Neutrophil (primary cell): Measurements from ENCODE around the gene SFXN4.
"Not testable (repeated sequence)": the region's sequence is repeated elsewhere in the genome, so short reads cannot be mapped to it uniquely, and the experiment has no call there.

Experiments used
- H3K27ac ChIP-seq: fragments of 200-600 bp; sonication (generic); 2 replicates; pipeline ENCODE4 v1.5.1; 2016; ENCODE audit warnings: mild to moderate bottlenecking, moderate library complexity
- H3K27me3 ChIP-seq: fragments of 200-600 bp; sonication (generic); 2 replicates; pipeline ENCODE4 v1.6.0; 2016; ENCODE audit warnings: mild to moderate bottlenecking
- H3K36me3 ChIP-seq: fragments of 200-600 bp; sonication (generic); 2 replicates; pipeline ENCODE4 v1.5.1; 2017
- H3K4me1 ChIP-seq, 2 experiments: fragments of 200-600 bp in 1 of 2; sonication (generic) in 1 of 2; 1 replicate in 1 of 2; 2 replicates in 1 of 2; pipeline versions ENCODE4 v1.5.1 to v1.6.1; 2013 to 2016; ENCODE audit warnings: low read depth in 1 of 2, low read length in 1 of 2, mild to moderate bottlenecking in 1 of 2, moderate library complexity in 1 of 2; ENCODE audit not compliant: control insufficient read depth in 1 of 2, insufficient read depth in 1 of 2
- H3K4me3 ChIP-seq, 2 experiments: fragments of 200-600 bp in 1 of 2; sonication (generic) in 1 of 2; 1 replicate in 1 of 2; 2 replicates in 1 of 2; pipeline ENCODE4 v1.5.1; 2013 to 2016; ENCODE audit warnings: low read depth in 1 of 2, low read length in 1 of 2, mild to moderate bottlenecking in 1 of 2, moderate library complexity in 1 of 2
- H3K9me3 ChIP-seq: fragments of 200-600 bp; sonication (generic); 2 replicates; pipeline ENCODE4 v1.5.1; 2016
- CTCF ChIP-seq: fragments of 200-600 bp; sonication (generic); IDR thresholded peaks from 2 replicates; pipeline ENCODE4 v1.5.1; 2016; ENCODE audit warnings: antibody characterized with exemption

Gene SFXN4

DNA sequence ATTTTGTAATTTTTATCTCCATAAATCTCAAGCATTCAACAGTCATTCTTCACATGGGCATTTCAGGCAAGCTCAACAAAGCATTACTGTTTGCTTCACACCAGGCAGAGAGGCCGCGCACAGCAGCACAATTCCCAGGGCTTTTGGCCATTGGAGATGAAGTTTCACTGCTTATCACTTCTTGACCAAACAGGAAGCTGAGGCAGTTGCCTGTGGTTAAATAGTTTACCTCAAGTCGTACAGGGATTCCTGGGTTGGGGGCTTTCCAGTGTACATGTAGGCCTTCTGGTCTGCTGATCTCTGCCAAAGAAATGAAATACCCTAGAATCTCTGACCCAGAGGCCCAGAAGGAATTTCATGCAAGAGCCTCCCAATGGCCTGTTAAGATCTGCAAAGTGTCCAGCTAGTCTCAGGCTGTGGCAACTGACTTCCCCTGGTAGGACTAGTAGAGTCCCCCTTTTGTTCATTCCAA lies 24.3 kb upstream of the SFXN4 start:
- H3K36me3 ChIP-seq = no peaks in the 10 kb centered on the region
- no peak overlapping the region for H3K4me3 ChIP-seq
- H3K9me3 ChIP-seq = no peaks in the 10 kb centered on the region
- H3K27ac ChIP-seq = no peak overlapping the region
- peaks cover 8 to 10% of the 10 kb centered on the region in 2 experiments for H3K4me1 ChIP-seq
- no peak for TF ChIP-seq CTCF
- no peaks in the 10 kb centered on the region for H3K27me3 ChIP-seq

DNA sequence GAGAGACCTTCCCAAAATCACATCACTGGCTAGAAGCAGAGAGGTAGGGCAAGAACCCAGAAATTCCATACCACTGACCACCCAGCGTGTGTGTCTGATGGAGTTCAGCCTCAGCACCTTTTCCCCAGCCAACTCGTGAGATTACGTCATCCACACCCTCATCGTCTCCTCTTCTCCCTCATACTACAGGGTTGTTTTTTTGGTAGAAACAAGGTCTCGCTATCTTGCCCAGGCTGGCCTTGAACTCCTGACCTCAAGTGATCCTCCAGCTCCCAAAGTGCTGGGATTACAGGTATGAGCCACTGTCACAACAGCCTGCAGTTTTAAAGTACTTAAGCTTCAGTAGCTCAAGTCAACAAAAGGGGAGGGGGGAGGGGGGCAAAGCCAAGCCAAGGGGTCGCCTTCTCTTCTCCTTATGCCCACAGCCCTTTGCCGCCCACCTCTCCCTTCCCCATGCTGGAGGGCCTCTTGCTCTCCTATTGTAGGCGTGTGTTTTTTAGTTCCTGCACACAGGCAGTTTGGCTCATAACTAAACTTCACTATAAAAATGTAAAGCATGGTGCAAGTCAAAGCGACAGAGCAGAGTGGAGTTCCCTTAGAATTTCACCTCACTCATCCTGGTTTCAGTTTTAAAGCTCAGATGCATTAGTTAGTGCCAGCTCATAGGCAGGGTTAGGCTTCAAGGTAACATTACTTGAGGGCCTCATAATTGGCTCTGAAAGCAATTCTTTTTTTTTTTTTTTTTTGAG lies 18.3 kb upstream of the SFXN4 start:
- H3K36me3 ChIP-seq = no peaks in the 10 kb centered on the region
- H3K9me3 ChIP-seq = no peaks in the 10 kb centered on the region
- no peak overlapping the region for H3K4me3 ChIP-seq
- H3K4me1 ChIP-seq = peaks cover 3 to 4% of the 10 kb centered on the region in 2 experiments
- H3K27me3 ChIP-seq = no peaks in the 10 kb centered on the region
- TF ChIP-seq CTCF = no peak
- no peak overlapping the region for H3K27ac ChIP-seq

DNA sequence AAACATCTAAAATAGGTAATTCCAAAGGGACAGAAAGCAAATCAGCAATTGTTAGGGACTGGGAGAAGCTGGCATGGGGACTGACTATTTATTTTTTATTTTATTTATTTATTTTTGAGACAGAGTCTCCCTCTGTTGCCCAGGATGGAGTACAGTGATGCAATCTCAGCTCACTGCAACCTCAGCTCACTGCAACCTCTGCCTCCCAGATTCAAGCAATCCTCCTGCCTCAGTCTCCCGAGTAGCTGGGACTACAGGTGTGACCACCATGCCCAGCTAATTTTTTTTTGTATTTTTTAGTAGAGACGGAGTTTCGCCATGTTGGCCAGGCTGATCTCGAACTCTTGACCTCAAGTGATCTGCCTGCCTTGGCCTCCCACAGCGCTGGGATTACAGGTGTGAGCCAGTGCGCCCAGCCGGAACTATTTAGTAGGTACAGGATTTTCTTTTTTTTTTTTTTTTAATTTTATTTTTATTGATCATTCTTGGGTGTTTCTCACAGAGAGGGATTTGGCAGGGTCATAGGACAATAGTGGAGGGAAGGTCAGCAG lies 15.4 kb upstream of the SFXN4 start:
- H3K4me1 ChIP-seq = peaks cover 11 to 13% of the 10 kb centered on the region in 2 experiments
- H3K27me3 ChIP-seq, H3K36me3 ChIP-seq, H3K9me3 ChIP-seq, H3K4me3 ChIP-seq, H3K27ac ChIP-seq: not testable (repeated sequence)

- TF ChIP-seq CTCF = peak; percentile 63
Observed at GRCh38 chr10:119178372-119179119, 13.0 kb upstream of the SFXN4 start, which contains the start of gene PRDX3. Gene PRDX3, minus strand, starts transcription at chr10:119178812. Its CDS starts 22 bp downstream, at chr10:119178790.

GRCh38 chr10:119177708-119178371 lies 12.3 kb upstream of the SFXN4 start:
- H3K4me3 ChIP-seq = peak overlapping the region; percentile 92 to 99
- peaks cover 17% of the 10 kb centered on the region for H3K36me3 ChIP-seq
- no peaks in the 10 kb centered on the region for H3K9me3 ChIP-seq
- peaks cover 11 to 13% of the 10 kb centered on the region in 2 experiments for H3K4me1 ChIP-seq
- peak overlapping the region; percentile 80 for H3K27ac ChIP-seq
- no peak for TF ChIP-seq CTCF
- no peaks in the 10 kb centered on the region for H3K27me3 ChIP-seq

More at GRCh38 chr10:119178372-119179119, 13.0 kb upstream of the SFXN4 start, which contains the start of gene PRDX3:
- Histone ChIP-seq H3K36me3 (peaks cover 10% of the 10 kb centered on the region), H3K4me3 (peak within 1 kb of the TSS; percentile 92 to 99), H3K27ac (peak within 1 kb of the TSS; percentile 80), H3K9me3 (no peaks in the 10 kb centered on the region), H3K27me3 (no peaks in the 10 kb centered on the region), H3K4me1 (peaks cover 11 to 13% of the 10 kb centered on the region in 2 experiments)
